Measurements from ENCODE around the gene POU2F2.

DNA sequence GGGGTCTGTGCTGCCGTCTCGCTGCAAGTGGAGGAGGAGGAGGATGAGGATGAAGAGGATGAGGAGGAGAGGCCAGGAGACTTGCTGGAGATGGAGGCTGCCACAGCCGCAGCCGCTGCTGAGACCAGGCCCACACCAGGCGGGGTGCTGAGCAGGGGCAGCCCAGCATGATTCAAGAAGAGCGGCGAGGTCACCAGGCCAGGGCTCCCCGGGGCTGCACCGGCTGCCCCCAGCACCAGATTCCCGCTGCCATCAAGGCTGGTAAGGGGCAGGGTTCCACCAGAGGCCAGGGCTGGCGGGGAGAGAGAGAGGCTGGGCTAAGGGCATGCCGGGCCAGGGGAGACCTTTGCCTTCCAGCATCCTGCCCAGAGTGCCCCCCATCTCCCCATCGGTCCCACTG lies 40.9 kb downstream of the POU2F2 start:
- TF ChIP-seq POLR2A (IDR thresholded peaks at IDR 0.05), result no peak
- TF ChIP-seq, protein P1, sequence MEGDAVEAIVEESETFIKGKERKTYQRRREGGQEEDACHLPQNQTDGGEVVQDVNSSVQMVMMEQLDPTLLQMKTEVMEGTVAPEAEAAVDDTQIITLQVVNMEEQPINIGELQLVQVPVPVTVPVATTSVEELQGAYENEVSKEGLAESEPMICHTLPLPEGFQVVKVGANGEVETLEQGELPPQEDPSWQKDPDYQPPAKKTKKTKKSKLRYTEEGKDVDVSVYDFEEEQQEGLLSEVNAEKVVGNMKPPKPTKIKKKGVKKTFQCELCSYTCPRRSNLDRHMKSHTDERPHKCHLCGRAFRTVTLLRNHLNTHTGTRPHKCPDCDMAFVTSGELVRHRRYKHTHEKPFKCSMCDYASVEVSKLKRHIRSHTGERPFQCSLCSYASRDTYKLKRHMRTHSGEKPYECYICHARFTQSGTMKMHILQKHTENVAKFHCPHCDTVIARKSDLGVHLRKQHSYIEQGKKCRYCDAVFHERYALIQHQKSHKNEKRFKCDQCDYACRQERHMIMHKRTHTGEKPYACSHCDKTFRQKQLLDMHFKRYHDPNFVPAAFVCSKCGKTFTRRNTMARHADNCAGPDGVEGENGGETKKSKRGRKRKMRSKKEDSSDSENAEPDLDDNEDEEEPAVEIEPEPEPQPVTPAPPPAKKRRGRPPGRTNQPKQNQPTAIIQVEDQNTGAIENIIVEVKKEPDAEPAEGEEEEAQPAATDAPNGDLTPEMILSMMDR (IDR thresholded peaks at IDR 0.05), result no peak
